Breast epithelium (tissue), 3 donors: ENCODE measurements around the gene RHD.
"Not testable (repeated sequence)": the region's sequence is repeated elsewhere in the genome, so short reads cannot be mapped to it uniquely, and the experiment has no call there.

Experiments
- CTCF ChIP-seq, 3 donors: fragments of 450-650 bp; IDR thresholded peaks; one replicate each; pipeline ENCODE4 v1.5.1; 2016 to 2017; ENCODE audit warnings: antibody characterized with exemption in 3 of 3, mild to moderate bottlenecking in 3 of 3, moderate library complexity in 3 of 3
- POLR2A ChIP-seq: fragments of 450-650 bp; IDR thresholded peaks from one replicate; pipeline ENCODE4 v1.6.1; 2016; ENCODE audit warnings: antibody characterized with exemption, mild to moderate bottlenecking, moderate library complexity
- POLR2AphosphoS5 ChIP-seq, 3 donors: sonication (generic); formaldehyde crosslinking; IDR thresholded peaks; one replicate each; pipeline ENCODE4 v1.6.1; 2017; ENCODE audit warnings: antibody characterized with exemption in 3 of 3

- TF ChIP-seq CTCF (IDR thresholded peaks at IDR 0.05); POLR2A; POLR2AphosphoS5 (IDR thresholded peaks at IDR 0.05): not testable (repeated sequence)
These were observed 35.9 kb downstream of the RHD start for GRCh38 chr1:25308168-25308567.
